Panc1 (cell line): ENCODE results near the gene CHTF18.

ENCODE experiments used
- CTCF ChIP-seq: fragments of 450-650 bp; IDR thresholded peaks from 2 replicates; pipeline ENCODE4 v1.5.1; 2017; ENCODE audit warnings: mild to moderate bottlenecking
- POLR2AphosphoS5 ChIP-seq: IDR thresholded peaks from 2 replicates; pipeline ENCODE4 v1.6.1; 2012; ENCODE audit warnings: mild to moderate bottlenecking, low read depth, low read length, moderate library complexity
- TCF7L2 ChIP-seq: IDR thresholded peaks from 2 replicates; pipeline ENCODE4 v1.6.1; 2011; ENCODE audit warnings: mild to moderate bottlenecking, low read depth, low read length, inconsistent platforms

GRCh38 chr16:789191-789850, 901 bp downstream of the CHTF18 start:
- no peak for TF ChIP-seq POLR2AphosphoS5
- TF ChIP-seq CTCF = no peak
- TF ChIP-seq TCF7L2 = no peak
